Vagina (tissue), 2 donors: ENCODE measurements around the gene SRCIN1. TPM values are rescaled to one million over a fixed set of nuclear protein-coding genes. Genes with fewer than 3 reads are reported as not detected.

Experiments
- DNase-seq, 2 donors: peaks; one replicate each; pipeline ENCODE4 v3.0.0-alpha.2; 2017; ENCODE audit errors: extremely low spot score in 2 of 2
- H3K27ac ChIP-seq: fragments of 200-600 bp; sonication (generic); one replicate; pipeline ENCODE4 v1.5.1; 2019
- H3K27me3 ChIP-seq: fragments of 200-600 bp; sonication (generic); one replicate; pipeline ENCODE4 v1.5.1; 2019
- H3K36me3 ChIP-seq, 2 donors: fragments of 200-600 bp; sonication (generic); one replicate each; pipeline ENCODE4 v1.5.1; 2017 to 2019
- H3K4me1 ChIP-seq: fragments of 200-600 bp; sonication (generic); one replicate; pipeline ENCODE4 v1.5.1; 2019
- H3K4me3 ChIP-seq, 2 donors: fragments of 200-600 bp; sonication (generic); 1 replicate in 1 of 2; 2 replicates in 1 of 2; pipeline ENCODE4 v1.5.1; 2016 to 2019
- H3K9me3 ChIP-seq: fragments of 200-600 bp; sonication (generic); one replicate; pipeline ENCODE4 v1.5.1; 2019
- POLR2A ChIP-seq, 2 donors: fragments of 450-650 bp; IDR thresholded peaks; one replicate each; pipeline ENCODE4 v1.6.1; 2017; ENCODE audit warnings: antibody characterized with exemption in 2 of 2, mild to moderate bottlenecking in 2 of 2, moderate library complexity in 2 of 2
- POLR2AphosphoS5 ChIP-seq, 2 donors: sonication (generic); formaldehyde crosslinking; IDR thresholded peaks; one replicate each; pipeline ENCODE4 v1.9.0; 2017; ENCODE audit warnings: antibody characterized with exemption in 2 of 2, mild to moderate bottlenecking in 2 of 2, low read depth in 1 of 2; ENCODE audit not compliant: insufficient read depth in 1 of 2
- intact Hi-C: fragments of 100-400 bp; cut with DNase I; formaldehyde crosslinking; loops from one replicate; pipeline ENCODE4 v1.15.1; 2023
- total RNA-seq: library from RNA; depleted of rRNA; stranded (reverse); fragments of >200 nt; gene quantifications from one replicate; pipeline ENCODE4 v1.2.3, GENCODE V29; 2016
- TF ChIP-seq, protein P1 (sequence below), 3 experiments: fragments of 450-650 bp in 2 of 3; fragments of 200-600 bp in 1 of 3; sonication (generic) in 1 of 3; IDR thresholded peaks; one replicate each; pipeline ENCODE4 v1.5.1; 2017 to 2019; ENCODE audit warnings: antibody characterized with exemption in 3 of 3, mild to moderate bottlenecking in 2 of 3, moderate library complexity in 2 of 3

The SRCIN1 gene
- total RNA-seq, 1 donor from 2014 or later: 5.2 TPM

DNA sequence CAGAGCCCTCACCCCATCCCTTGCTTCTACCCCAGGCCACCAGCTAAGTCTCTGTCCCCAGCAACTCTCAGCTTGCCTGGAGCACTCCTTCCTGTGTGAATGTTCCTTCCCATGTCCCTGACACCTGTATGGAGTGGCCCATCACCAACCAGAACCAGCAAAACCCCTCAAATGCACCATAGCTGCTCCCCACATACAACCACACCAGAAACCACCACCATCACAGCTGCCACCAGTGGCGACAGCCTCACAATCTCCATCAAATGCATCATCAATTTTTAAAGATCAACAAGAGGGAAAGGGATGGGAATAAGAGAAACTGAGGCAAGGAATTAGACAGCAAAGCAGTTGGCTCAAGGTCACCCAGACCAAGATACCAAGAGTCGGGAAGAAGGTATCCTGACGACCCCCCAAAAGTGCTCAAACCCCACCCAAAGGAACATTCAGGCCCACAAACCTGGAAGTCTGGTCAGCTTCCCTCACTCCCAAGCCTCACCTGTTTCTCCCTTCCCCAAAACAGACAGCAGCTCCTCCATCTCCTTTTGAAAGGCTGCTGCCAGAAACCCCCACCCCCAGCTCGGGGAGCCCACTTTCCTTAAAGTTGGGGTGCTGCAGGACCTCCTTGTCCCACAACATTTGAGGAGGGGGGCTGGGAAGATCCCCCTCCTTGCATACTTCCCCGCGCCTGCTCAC lies 1.8 kb downstream of the SRCIN1 start:
- TF ChIP-seq, protein P1, sequence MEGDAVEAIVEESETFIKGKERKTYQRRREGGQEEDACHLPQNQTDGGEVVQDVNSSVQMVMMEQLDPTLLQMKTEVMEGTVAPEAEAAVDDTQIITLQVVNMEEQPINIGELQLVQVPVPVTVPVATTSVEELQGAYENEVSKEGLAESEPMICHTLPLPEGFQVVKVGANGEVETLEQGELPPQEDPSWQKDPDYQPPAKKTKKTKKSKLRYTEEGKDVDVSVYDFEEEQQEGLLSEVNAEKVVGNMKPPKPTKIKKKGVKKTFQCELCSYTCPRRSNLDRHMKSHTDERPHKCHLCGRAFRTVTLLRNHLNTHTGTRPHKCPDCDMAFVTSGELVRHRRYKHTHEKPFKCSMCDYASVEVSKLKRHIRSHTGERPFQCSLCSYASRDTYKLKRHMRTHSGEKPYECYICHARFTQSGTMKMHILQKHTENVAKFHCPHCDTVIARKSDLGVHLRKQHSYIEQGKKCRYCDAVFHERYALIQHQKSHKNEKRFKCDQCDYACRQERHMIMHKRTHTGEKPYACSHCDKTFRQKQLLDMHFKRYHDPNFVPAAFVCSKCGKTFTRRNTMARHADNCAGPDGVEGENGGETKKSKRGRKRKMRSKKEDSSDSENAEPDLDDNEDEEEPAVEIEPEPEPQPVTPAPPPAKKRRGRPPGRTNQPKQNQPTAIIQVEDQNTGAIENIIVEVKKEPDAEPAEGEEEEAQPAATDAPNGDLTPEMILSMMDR (IDR thresholded peaks at IDR 0.05): no peak
- no peak for TF ChIP-seq POLR2A (IDR thresholded peaks at IDR 0.05)
- no peak for TF ChIP-seq POLR2AphosphoS5 (IDR thresholded peaks at IDR 0.05; ENCODE audit: insufficient read depth in 1 of 2, low read depth in 1 of 2)
- H3K27me3 ChIP-seq: peaks cover 16% of the 10 kb centered on the region
- H3K36me3 ChIP-seq: no peaks in the 10 kb centered on the region
- no peak overlapping the region for H3K27ac ChIP-seq
- H3K4me3 ChIP-seq: no peak overlapping the region
- no peaks in the 10 kb centered on the region for H3K9me3 ChIP-seq
- DNase-seq: no peak
- peaks cover 32% of the 10 kb centered on the region for H3K4me1 ChIP-seq
- intact Hi-C loops: no loop called here

DNA sequence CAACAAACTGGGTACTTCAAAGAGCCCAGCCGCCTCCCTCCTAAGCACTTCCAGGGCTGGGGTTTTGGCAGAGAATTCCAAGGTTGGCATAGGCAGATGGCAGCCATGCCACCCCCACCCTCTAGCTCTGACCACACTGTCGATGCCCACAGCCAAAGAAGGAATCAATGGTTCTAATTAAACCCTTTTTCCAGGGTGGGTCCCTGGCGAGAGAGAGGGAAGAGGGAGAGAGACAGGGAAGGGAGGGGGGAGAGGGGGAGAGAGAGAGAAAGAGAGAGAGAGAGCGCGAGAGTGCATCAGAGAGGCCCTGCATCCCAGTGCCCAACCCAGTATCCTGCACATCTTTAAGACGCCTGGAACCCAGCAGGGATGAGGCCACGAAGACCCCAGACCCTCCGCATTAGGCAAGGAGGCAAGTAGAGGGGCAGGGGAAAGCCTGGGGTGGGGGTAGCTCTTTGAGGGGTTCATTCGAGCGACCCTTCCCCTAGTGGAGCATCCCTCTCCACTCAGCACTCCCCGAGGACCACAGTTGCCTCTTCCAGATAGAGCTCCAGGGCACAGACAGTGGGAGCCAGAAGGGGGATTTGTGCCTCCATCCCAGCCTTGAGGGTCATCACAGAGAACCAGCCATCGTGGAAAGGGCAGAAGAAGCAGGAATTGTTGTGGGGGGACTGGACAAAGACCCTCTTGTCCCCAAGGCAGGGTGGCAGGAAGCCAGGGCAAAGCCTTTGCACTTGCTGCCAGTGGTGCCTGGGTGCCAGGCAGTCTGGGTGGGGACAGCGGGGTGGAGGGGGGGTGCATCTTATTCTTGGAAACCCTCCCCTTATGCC lies 2.6 kb downstream of the SRCIN1 start:
- Histone ChIP-seq H3K4me1 (peaks cover 32% of the 10 kb centered on the region), H3K27ac (no peak overlapping the region), H3K9me3 (no peaks in the 10 kb centered on the region), H3K36me3 (no peaks in the 10 kb centered on the region), H3K4me3 (no peak overlapping the region), H3K27me3 (peaks cover 11% of the 10 kb centered on the region)
- no peak for TF ChIP-seq POLR2AphosphoS5 (IDR thresholded peaks at IDR 0.05; ENCODE audit: insufficient read depth in 1 of 2, low read depth in 1 of 2)
- TF ChIP-seq, protein P1 (IDR thresholded peaks at IDR 0.05): no peak
- no peak for TF ChIP-seq POLR2A (IDR thresholded peaks at IDR 0.05)
- DNase-seq: no peak
- intact Hi-C loops: no loop called here

DNA sequence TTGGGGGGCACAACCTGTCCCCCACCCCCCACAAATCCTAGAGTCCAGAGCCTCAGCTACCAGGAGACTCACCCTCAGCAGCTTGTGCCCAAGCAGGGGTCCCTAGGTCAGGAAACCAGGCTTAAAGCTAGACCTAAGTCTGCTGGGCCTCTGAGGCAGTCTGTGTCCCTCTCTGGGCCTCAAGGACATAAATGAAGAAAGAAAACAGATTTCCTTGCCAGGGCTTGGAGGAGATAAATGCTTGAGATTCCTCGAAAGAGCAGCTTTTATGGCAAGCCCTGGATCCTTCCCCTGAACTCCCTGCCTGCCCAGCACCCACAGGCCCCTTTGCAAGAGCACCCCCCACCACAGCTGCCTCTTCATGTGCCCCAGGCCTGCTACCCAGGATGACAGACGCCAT lies 3.3 kb downstream of the SRCIN1 start:
- peaks cover 5% of the 10 kb centered on the region for H3K27me3 ChIP-seq
- no peak for DNase-seq
- H3K9me3 ChIP-seq: no peaks in the 10 kb centered on the region
- H3K36me3 ChIP-seq: no peaks in the 10 kb centered on the region
- no peak overlapping the region for H3K4me3 ChIP-seq
- TF ChIP-seq, protein P1 (IDR thresholded peaks at IDR 0.05): no peak
- no peak for TF ChIP-seq POLR2AphosphoS5 (IDR thresholded peaks at IDR 0.05; ENCODE audit: insufficient read depth in 1 of 2, low read depth in 1 of 2)
- TF ChIP-seq POLR2A (IDR thresholded peaks at IDR 0.05): no peak
- no peak overlapping the region for H3K27ac ChIP-seq
- intact Hi-C loops: no loop called here
- peaks cover 32% of the 10 kb centered on the region for H3K4me1 ChIP-seq

DNA sequence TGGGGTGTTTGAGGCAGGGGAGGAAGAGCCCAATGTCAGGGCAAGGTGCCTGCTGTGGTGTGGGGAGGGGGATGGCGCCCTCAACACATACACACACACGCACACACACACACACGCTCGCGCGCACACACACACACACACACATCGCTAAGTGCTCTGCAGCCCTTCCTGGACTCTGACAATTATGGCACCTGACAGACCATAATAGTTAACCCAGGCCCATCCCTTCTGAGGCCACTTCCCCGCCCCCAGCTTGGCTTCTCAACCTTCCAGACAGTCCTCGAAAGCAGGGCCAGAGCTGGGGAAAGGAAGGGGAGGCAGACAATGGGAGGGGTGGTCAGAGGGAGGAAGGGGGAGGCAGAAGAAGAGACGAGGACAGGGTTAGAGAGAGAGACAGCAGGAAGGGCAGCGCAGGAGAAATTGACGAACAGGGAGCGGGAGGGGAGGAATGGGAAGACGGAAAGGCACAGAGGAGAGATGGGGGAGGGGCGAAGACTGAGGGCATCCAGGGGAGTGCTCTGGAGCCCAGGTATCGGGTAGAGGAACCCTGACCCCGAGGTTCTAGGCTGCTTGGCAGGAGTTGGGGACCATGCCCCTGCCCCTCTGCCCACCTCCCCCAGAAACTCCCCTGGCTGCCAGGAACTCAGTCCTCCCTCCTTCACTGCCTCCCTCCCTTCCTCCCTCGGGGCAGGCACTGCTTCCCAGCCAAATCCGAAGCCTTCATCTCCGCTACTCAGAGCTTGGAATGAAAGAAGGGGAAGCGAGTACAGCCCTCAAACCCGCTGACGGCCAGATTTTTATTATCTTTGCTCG lies 4.0 kb downstream of the SRCIN1 start:
- DNase-seq: no peak
- intact Hi-C loops: no loop called here
- TF ChIP-seq POLR2AphosphoS5 (IDR thresholded peaks at IDR 0.05; ENCODE audit: insufficient read depth in 1 of 2, low read depth in 1 of 2) (no peak), POLR2A (IDR thresholded peaks at IDR 0.05) (no peak)
- TF ChIP-seq, protein P1 (IDR thresholded peaks at IDR 0.05): no peak
- Histone ChIP-seq H3K4me3 (no peak overlapping the region), H3K9me3 (no peaks in the 10 kb centered on the region), H3K27me3 (no peaks in the 10 kb centered on the region), H3K27ac (no peak overlapping the region), H3K4me1 (peaks cover 27% of the 10 kb centered on the region), H3K36me3 (no peaks in the 10 kb centered on the region)
